Embryonic facial prominence (tissue), 1 donor: ENCODE measurements around the gene NUDT16L1.

Experiments
- DNase-seq: peaks from one replicate; pipeline ENCODE4 v3.0.0-alpha.2; 2016; ENCODE audit errors: extremely low spot score

Gene NUDT16L1

GRCh38 chr16:4694642-4695451, 1.5 kb downstream of the NUDT16L1 start:
- no peak for DNase-seq

- DNase-seq: no peak
Observed at GRCh38 chr16:4695473-4696171, 2.3 kb downstream of the NUDT16L1 start.

GRCh38 chr16:4696172-4696904, 3.0 kb downstream of the NUDT16L1 start:
- no peak for DNase-seq

GRCh38 chr16:4696905-4697847, 3.8 kb downstream of the NUDT16L1 start:
- no peak for DNase-seq

GRCh38 chr16:4697848-4698291, 4.5 kb downstream of the NUDT16L1 start:
- DNase-seq: no peak

GRCh38 chr16:4698321-4699045, 5.1 kb downstream of the NUDT16L1 start:
- DNase-seq: no peak

GRCh38 chr16:4699046-4699556, 5.7 kb downstream of the NUDT16L1 start:
- no peak for DNase-seq

- DNase-seq: no peak
Observed at GRCh38 chr16:4700380-4700996, 7.1 kb downstream of the NUDT16L1 start.

GRCh38 chr16:4700997-4701743, 7.8 kb downstream of the NUDT16L1 start:
- DNase-seq: no peak

- DNase-seq: no peak
Observed at GRCh38 chr16:4701791-4702465, 8.6 kb downstream of the NUDT16L1 start.

GRCh38 chr16:4702466-4702808, 9.1 kb downstream of the NUDT16L1 start:
- DNase-seq: no peak

GRCh38 chr16:4703906-4704305, 10.5 kb downstream of the NUDT16L1 start:
- no peak for DNase-seq

- DNase-seq: no peak
Observed at GRCh38 chr16:4704491-4704890, 11.1 kb downstream of the NUDT16L1 start.

GRCh38 chr16:4704913-4705312, 11.6 kb downstream of the NUDT16L1 start:
- DNase-seq: no peak

- DNase-seq: no peak
Observed at GRCh38 chr16:4706871-4707270, 13.5 kb downstream of the NUDT16L1 start.

- no peak for DNase-seq
Observed at GRCh38 chr16:4709481-4709880, 16.1 kb downstream of the NUDT16L1 start.

- DNase-seq: no peak
Observed at GRCh38 chr16:4713663-4714501, 20.5 kb downstream of the NUDT16L1 start.

- DNase-seq: no peak
Observed at GRCh38 chr16:4714996-4715395, 21.6 kb downstream of the NUDT16L1 start.
